Esophagus squamous epithelium (tissue), 5 donors: Measurements from ENCODE around the gene NOC4L. TPM values are rescaled to one million over a fixed set of nuclear protein-coding genes. Genes with fewer than 3 reads are reported as not detected.
"Not testable (repeated sequence)": the region's sequence is repeated elsewhere in the genome, so short reads cannot be mapped to it uniquely, and the experiment has no call there.

Source experiments
- DNase-seq: peaks from one replicate; lab custom pipeline; 2025; lab: John Stamatoyannopoulos, UW
- H3K27ac ChIP-seq, 4 donors: fragments of 200-600 bp; sonication (generic); one replicate each; pipeline ENCODE4 v1.5.1; 2016 to 2019; ENCODE audit warnings: mild to moderate bottlenecking in 1 of 4
- H3K27me3 ChIP-seq, 4 donors: fragments of 200-600 bp; sonication (generic); 1 replicate in 3 of 4; 2 replicates in 1 of 4; pipeline versions ENCODE4 v1.5.1 to v1.6.0; 2017 to 2021; ENCODE audit warnings: antibody characterized with exemption in 1 of 4
- H3K36me3 ChIP-seq, 3 donors: fragments of 200-600 bp; sonication (generic); one replicate each; pipeline ENCODE4 v1.5.1; 2016 to 2019
- H3K4me1 ChIP-seq, 3 donors: fragments of 200-600 bp; sonication (generic); one replicate each; pipeline ENCODE4 v1.5.1; 2017 to 2019
- H3K4me3 ChIP-seq, 4 donors: fragments of 200-600 bp; sonication (generic); 1 replicate in 3 of 4; 2 replicates in 1 of 4; pipeline ENCODE4 v1.5.1; 2016 to 2019; ENCODE audit warnings: mild to moderate bottlenecking in 2 of 4, moderate library complexity in 1 of 4
- H3K9me3 ChIP-seq, 3 donors: fragments of 200-600 bp; sonication (generic); one replicate each; pipeline ENCODE4 v1.5.1; 2016 to 2019
- CTCF ChIP-seq, 6 experiments: fragments of 450-650 bp in 4 of 6; fragments of 200-600 bp in 2 of 6; sonication (generic) in 2 of 6; IDR thresholded peaks; one replicate each; pipeline ENCODE4 v1.5.1; 2016 to 2019; ENCODE audit warnings: antibody characterized with exemption in 6 of 6, mild to moderate bottlenecking in 4 of 6, moderate library complexity in 4 of 6
- POLR2A ChIP-seq, 4 donors: fragments of 450-650 bp; IDR thresholded peaks; one replicate each; pipeline ENCODE4 v1.6.1; 2017; ENCODE audit warnings: antibody characterized with exemption in 4 of 4, mild to moderate bottlenecking in 4 of 4, moderate library complexity in 3 of 4
- WGBS, 2 donors: methylation state at CpG; one replicate each; pipeline ENCODE4 v1.1.5; 2018; 5-methylcytosine and 5-hydroxymethylcytosine counted together
- intact Hi-C: fragments of 100-400 bp; cut with DNase I; formaldehyde crosslinking; loops from one replicate; pipeline ENCODE4 v1.15.0; 2022
- total RNA-seq, 4 donors: library from RNA; depleted of rRNA; stranded (reverse); fragments of >200 nt; gene quantifications; one replicate each; pipeline ENCODE4 v1.1.0, GENCODE V29; 2016
- donor health status: DM: yes; HTN: yes; CAD: no.

NOC4L gene
- total RNA-seq, 4 donors from 2014 or later = 9.6 to 12.1 (median 11.1) TPM

- H3K4me3 ChIP-seq = no peak overlapping the region
- peaks cover 0 to 82% (median 0%) of the 10 kb centered on the region in 4 donors for H3K27me3 ChIP-seq
- H3K36me3 ChIP-seq = no peaks in the 10 kb centered on the region
- 43 to 60% methylated on average over 6 to 8 of the region's 10 CpGs for WGBS, 2 donors
- TF ChIP-seq POLR2A (IDR thresholded peaks at IDR 0.05) (no peak), CTCF (IDR thresholded peaks at IDR 0.05) (peak in 1 of 6 experiments; percentile 39)
- H3K4me1 ChIP-seq = peaks cover 10 to 28% (median 11%) of the 10 kb centered on the region in 3 donors
- intact Hi-C loops = no loop called here
- H3K27ac ChIP-seq = no peak overlapping the region
- H3K9me3 ChIP-seq = peaks cover 0 to 14% (median 5%) of the 10 kb centered on the region in 3 donors
- no peak for DNase-seq
These were observed 49.8 kb downstream of the NOC4L start for GRCh38 chr12:132194056-132194455.

GRCh38 chr12:132194556-132194955 lies 50.3 kb downstream of the NOC4L start:
- intact Hi-C loops = no loop called here
- H3K4me1 ChIP-seq = peaks cover 9 to 23% (median 10%) of the 10 kb centered on the region in 3 donors
- no peak for TF ChIP-seq CTCF (IDR thresholded peaks at IDR 0.05)
- TF ChIP-seq POLR2A (IDR thresholded peaks at IDR 0.05) = no peak
- no peak for DNase-seq
- no peak overlapping the region for H3K4me3 ChIP-seq
- 69 to 72% methylated on average over 7 of the region's 8 CpGs for WGBS, 2 donors
- peaks cover 0 to 14% (median 5%) of the 10 kb centered on the region in 3 donors for H3K9me3 ChIP-seq
- no peak overlapping the region for H3K27ac ChIP-seq
- peaks cover 0 to 84% (median 0%) of the 10 kb centered on the region in 4 donors for H3K27me3 ChIP-seq
- no peaks in the 10 kb centered on the region for H3K36me3 ChIP-seq

- H3K27me3 ChIP-seq = peaks cover 0 to 89% (median 0%) of the 10 kb centered on the region in 4 donors
- H3K36me3 ChIP-seq, H3K27ac ChIP-seq, intact Hi-C loops, DNase-seq, H3K4me3 ChIP-seq: not testable (repeated sequence)
- 39 to 59% methylated on average over 10 to 12 of the region's 12 CpGs for WGBS, 2 donors
- H3K4me1 ChIP-seq = peaks cover 7 to 17% (median 7%) of the 10 kb centered on the region in 3 donors
- H3K9me3 ChIP-seq = peaks cover 0 to 14% (median 5%) of the 10 kb centered on the region in 3 donors
These were observed 51.0 kb downstream of the NOC4L start for GRCh38 chr12:132195242-132195641.

- TF ChIP-seq POLR2A (IDR thresholded peaks at IDR 0.05) = no peak
- no peak for TF ChIP-seq CTCF (IDR thresholded peaks at IDR 0.05)
- intact Hi-C loops = no loop called here
- DNase-seq = no peak
- 44 to 50% methylated on average over 6 to 19 of the region's 32 CpGs for WGBS, 2 donors
- H3K4me3 ChIP-seq = no peak overlapping the region
- peaks cover 0 to 81% (median 0%) of the 10 kb centered on the region in 4 donors for H3K27me3 ChIP-seq
- no peak overlapping the region for H3K27ac ChIP-seq
- no peaks in the 10 kb centered on the region for H3K36me3 ChIP-seq
- H3K4me1 ChIP-seq = peaks cover 0 to 9% (median 0%) of the 10 kb centered on the region in 3 donors
- H3K9me3 ChIP-seq = peaks cover 0 to 14% (median 5%) of the 10 kb centered on the region in 3 donors
These were observed 52.0 kb downstream of the NOC4L start for GRCh38 chr12:132196038-132196872.

GRCh38 chr12:132196873-132197390 lies 52.7 kb downstream of the NOC4L start:
- Histone ChIP-seq H3K9me3 (peaks cover 0 to 14% (median 5%) of the 10 kb centered on the region in 3 donors), H3K4me1 (peaks cover 0 to 9% (median 0%) of the 10 kb centered on the region in 3 donors), H3K36me3 (no peaks in the 10 kb centered on the region), H3K4me3 (no peak overlapping the region), H3K27me3 (peaks cover 0 to 82% (median 0%) of the 10 kb centered on the region in 4 donors), H3K27ac (no peak overlapping the region)
- no peak for TF ChIP-seq POLR2A (IDR thresholded peaks at IDR 0.05)
- TF ChIP-seq CTCF (IDR thresholded peaks at IDR 0.05) = no peak
- WGBS, 2 donors = 90% methylated on average over 2 of the region's 22 CpGs; no CpG with 5 or more reads in 1 of the 2 donors
- intact Hi-C loops = no loop called here
- no peak for DNase-seq
